Stimulated activated naive CD4-positive, alpha-beta T cell treated with Interleukin-2 at 50 U/mL for 16 hours (primary cell): ENCODE results near the gene CGN.
A peak's percentile ranks its signal among the peaks of the same experiment; 100 is the strongest.

Experiments used
- DNase-seq: peaks from one replicate; lab custom pipeline; 2025; lab: John Stamatoyannopoulos, UW

CGN gene

GRCh38 chr1:151510957-151511635, at the start of gene CGN:
CGN (plus strand) TSS chr1:151511387; CDS start chr1:151518520, 7,133 bp downstream.
- DNase-seq, result peak; percentile 86

- no peak for DNase-seq
Observed at GRCh38 chr1:151461694-151462093, 49.5 kb upstream of the CGN start.

GRCh38 chr1:151465026-151465425, 46.2 kb upstream of the CGN start:
- no peak for DNase-seq

- peak; percentile 5 for DNase-seq
Observed at GRCh38 chr1:151472856-151473731, 38.1 kb upstream of the CGN start.

- no peak for DNase-seq
Observed at GRCh38 chr1:151474745-151475144, 36.4 kb upstream of the CGN start.

- DNase-seq, result no peak
Observed at GRCh38 chr1:151475175-151475574, 36.0 kb upstream of the CGN start.

GRCh38 chr1:151476083-151476482, 35.1 kb upstream of the CGN start:
- no peak for DNase-seq

GRCh38 chr1:151477066-151477465, 34.1 kb upstream of the CGN start:
- no peak for DNase-seq

GRCh38 chr1:151478140-151478812, 32.9 kb upstream of the CGN start:
- no peak for DNase-seq

- no peak for DNase-seq
Observed at GRCh38 chr1:151478923-151479322, 32.3 kb upstream of the CGN start.

GRCh38 chr1:151479462-151479861, 31.7 kb upstream of the CGN start:
- DNase-seq, result no peak

- no peak for DNase-seq
Observed at GRCh38 chr1:151482017-151482416, 29.2 kb upstream of the CGN start.

- DNase-seq, result no peak
Observed at GRCh38 chr1:151485685-151486255, 25.4 kb upstream of the CGN start.

GRCh38 chr1:151486557-151486956, 24.6 kb upstream of the CGN start:
- no peak for DNase-seq

GRCh38 chr1:151491641-151492040, 19.5 kb upstream of the CGN start:
- DNase-seq, result no peak

GRCh38 chr1:151492120-151492519, 19.1 kb upstream of the CGN start:
- no peak for DNase-seq

GRCh38 chr1:151493042-151493441, 18.1 kb upstream of the CGN start:
- DNase-seq, result no peak

- no peak for DNase-seq
Observed at GRCh38 chr1:151494741-151495281, 16.4 kb upstream of the CGN start.

- no peak for DNase-seq
Observed at GRCh38 chr1:151495316-151495715, 15.9 kb upstream of the CGN start.

GRCh38 chr1:151499365-151499764, 11.8 kb upstream of the CGN start:
- no peak for DNase-seq

GRCh38 chr1:151499930-151500329, 11.3 kb upstream of the CGN start:
- no peak for DNase-seq

GRCh38 chr1:151501474-151501873, 9.7 kb upstream of the CGN start:
- no peak for DNase-seq
